Memory B cell (primary cell): ENCODE data around the gene COX11.

ENCODE experiments used
- ATAC-seq: fragments of 150-1000 bp; cut with Tn5 transposase; 2 replicates; pipeline ENCODE4 v1.10.0; 2021; ENCODE audit warnings: low read depth, mild to moderate bottlenecking, moderate library complexity
- DNase-seq, 2 donors: peaks; one replicate each; pipeline ENCODE4 v3.0.0; 2022; ENCODE audit warnings: low spot score in 2 of 2
- H3K27ac Mint-ChIP-seq: one replicate; pipeline ENCODE4 v1.8.0; 2022; ENCODE audit warnings: mild to moderate bottlenecking, moderate library complexity, mixed read lengths
- H3K27me3 Mint-ChIP-seq: one replicate; pipeline ENCODE4 v1.8.0; 2022; ENCODE audit warnings: mixed read lengths
- H3K36me3 Mint-ChIP-seq: one replicate; pipeline ENCODE4 v1.8.0; 2022; ENCODE audit warnings: mild to moderate bottlenecking, mixed read lengths
- H3K4me1 Mint-ChIP-seq: one replicate; pipeline ENCODE4 v1.8.0; 2022; ENCODE audit warnings: mixed read lengths
- H3K4me3 Mint-ChIP-seq: one replicate; pipeline ENCODE4 v1.8.0; 2022; ENCODE audit warnings: mild to moderate bottlenecking, moderate library complexity, mixed read lengths
- H3K9me3 Mint-ChIP-seq: one replicate; pipeline ENCODE4 v1.8.0; 2022; ENCODE audit warnings: mixed read lengths

COX11 gene

DNA sequence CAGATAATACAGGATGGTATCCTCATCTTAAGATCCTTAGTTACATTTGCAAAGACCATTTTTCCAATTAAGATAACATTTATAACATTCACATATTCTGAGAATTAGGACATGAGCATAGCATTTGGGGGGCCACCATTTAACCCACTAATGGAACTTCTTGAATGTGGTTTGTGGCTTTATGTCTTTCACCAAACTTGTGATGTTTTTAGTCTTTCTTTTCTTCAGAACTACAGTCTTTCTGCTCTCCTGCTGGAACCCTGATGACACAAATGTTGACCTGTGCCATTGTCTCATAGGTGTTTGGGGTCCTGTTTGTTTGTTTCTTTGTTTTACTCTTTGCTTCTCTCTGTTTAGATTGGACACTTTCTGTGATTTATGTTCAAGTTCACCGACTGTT is 23.2 kb downstream of the COX11 start:
- ATAC-seq (no peak), DNase-seq (no peak)
- no peak overlapping the region for H3K27ac Mint-ChIP-seq
- H3K9me3 Mint-ChIP-seq, result no peaks in the 10 kb centered on the region
- H3K36me3 Mint-ChIP-seq, result no peaks in the 10 kb centered on the region
- H3K4me3 Mint-ChIP-seq, result no peak overlapping the region
- H3K4me1 Mint-ChIP-seq, result no peaks in the 10 kb centered on the region
- peaks cover 5% of the 10 kb centered on the region for H3K27me3 Mint-ChIP-seq

DNA sequence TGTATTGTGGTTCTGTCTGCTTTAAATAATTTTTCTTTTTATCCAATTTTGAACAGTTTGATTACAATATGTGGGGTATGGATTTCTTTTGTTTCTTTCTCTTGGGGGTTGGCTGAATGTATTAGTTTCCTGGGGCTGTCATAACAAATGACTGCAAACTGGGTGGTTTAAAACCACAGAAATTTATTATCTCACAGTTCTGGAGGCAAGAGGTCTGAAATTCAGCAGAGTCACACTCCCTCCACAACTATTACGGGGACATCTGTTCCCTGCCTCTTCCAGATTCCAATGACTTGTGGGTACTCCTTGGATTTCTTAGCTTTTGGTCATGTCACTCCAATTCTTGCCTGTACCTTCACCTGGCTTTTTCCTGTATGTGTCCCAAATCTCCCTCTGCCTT is 23.7 kb downstream of the COX11 start:
- Mint-ChIP-seq H3K27me3 (peaks cover 5% of the 10 kb centered on the region), H3K4me3 (no peak overlapping the region), H3K36me3 (no peaks in the 10 kb centered on the region), H3K9me3 (no peaks in the 10 kb centered on the region), H3K4me1 (no peaks in the 10 kb centered on the region), H3K27ac (no peak overlapping the region)
- no peak for DNase-seq
- no peak for ATAC-seq

DNA sequence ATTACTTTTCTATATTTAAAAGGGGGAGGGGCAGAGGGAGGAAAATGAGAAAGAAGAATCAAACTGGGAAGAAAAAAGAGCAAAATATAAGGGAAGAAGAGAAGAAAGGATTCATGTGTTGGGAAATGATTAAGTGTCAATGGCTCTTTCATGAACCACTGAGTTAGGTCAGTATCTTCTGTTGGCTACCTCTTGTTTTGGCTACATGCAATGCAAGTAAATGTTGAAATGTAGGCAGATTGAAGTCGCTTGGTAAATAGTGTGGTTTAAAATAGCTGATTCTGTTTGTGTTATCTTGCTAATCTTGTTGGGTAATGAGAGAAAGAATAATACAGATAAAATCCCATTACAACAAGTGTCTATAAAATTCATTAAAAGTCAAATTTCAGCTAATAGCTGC is 27.2 kb downstream of the COX11 start:
- Mint-ChIP-seq H3K9me3 (no peaks in the 10 kb centered on the region), H3K4me1 (no peaks in the 10 kb centered on the region)

DNA sequence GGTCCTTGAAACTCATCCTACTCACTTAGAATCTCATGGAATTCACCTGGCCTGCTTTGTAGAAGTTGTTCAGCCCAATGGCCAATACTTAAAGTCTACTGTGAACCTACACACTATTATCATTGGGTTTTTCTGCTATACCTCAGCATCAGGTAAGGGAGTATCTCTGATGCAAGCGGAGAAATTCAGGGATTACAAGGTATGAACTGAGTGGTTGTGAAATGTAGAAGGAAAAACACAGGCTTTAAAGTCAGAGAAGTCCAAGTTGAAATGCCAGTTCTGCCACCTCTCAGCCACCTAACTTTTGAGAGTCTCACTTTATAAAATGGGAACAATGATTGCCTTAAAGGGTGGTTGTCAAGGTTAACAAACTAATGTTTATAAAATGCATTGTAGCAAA is 31.0 kb downstream of the COX11 start:
- no peak overlapping the region for H3K4me3 Mint-ChIP-seq
- peaks cover 6% of the 10 kb centered on the region for H3K27me3 Mint-ChIP-seq
- H3K9me3 Mint-ChIP-seq, result no peaks in the 10 kb centered on the region
- H3K4me1 Mint-ChIP-seq, result no peaks in the 10 kb centered on the region
- H3K36me3 Mint-ChIP-seq, result no peaks in the 10 kb centered on the region
- DNase-seq (no peak), ATAC-seq (no peak)
- no peak overlapping the region for H3K27ac Mint-ChIP-seq

More for the DNA sequence above, 27.2 kb downstream of the COX11 start:
- DNase-seq, result no peak
- Mint-ChIP-seq H3K27me3 (no peaks in the 10 kb centered on the region), H3K36me3 (no peaks in the 10 kb centered on the region), H3K27ac (no peak overlapping the region), H3K4me3 (no peak overlapping the region)
- ATAC-seq, result no peak

DNA sequence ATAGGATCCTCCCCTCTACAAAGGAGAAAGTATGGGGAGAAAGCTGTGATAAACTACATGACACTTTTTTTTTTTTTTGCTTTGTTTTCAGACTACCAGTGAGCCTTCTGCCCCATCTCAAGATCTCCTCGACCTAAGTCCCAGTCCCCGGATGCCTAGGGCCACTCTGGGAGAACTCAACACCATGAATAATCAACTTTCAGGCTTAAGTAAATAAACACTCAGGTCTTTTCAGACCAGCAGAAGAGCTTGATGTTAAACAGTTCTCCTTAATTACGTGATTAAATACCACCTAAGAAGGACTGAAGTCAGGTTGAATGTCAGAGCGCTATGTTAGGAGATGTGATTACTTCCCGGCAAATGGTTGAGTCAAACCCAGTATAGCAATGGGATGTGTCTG is 31.4 kb downstream of the COX11 start:
- H3K27me3 Mint-ChIP-seq, result peaks cover 7% of the 10 kb centered on the region

DNA sequence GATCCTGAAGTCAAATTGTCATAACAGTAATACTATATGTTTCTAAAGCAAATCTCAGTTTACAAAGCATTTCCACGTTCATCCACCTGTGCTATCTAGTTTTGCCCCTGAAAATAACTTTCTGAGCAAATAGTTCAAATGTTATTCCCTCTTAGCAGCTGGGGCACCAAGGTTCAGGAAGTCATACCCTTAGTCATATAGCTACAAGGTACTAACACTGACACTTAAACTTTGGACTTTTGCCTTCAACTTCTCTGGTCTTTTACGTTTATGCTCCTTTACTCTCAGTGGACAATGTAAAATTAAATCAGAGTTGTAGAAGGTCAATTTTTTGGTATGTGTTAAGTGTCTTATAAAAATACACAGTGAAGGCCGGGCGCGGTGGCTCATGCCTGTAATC is 33.0 kb downstream of the COX11 start:
- no peak for DNase-seq
- ATAC-seq, result no peak
- no peaks in the 10 kb centered on the region for H3K4me1 Mint-ChIP-seq
- peaks cover 8% of the 10 kb centered on the region for H3K27me3 Mint-ChIP-seq
- H3K4me3 Mint-ChIP-seq, result no peak overlapping the region
- H3K27ac Mint-ChIP-seq, result no peak overlapping the region
- no peaks in the 10 kb centered on the region for H3K9me3 Mint-ChIP-seq
- H3K36me3 Mint-ChIP-seq, result no peaks in the 10 kb centered on the region

More for the DNA sequence above, 31.4 kb downstream of the COX11 start:
- Mint-ChIP-seq H3K4me1 (no peaks in the 10 kb centered on the region), H3K9me3 (no peaks in the 10 kb centered on the region), H3K27ac (no peak overlapping the region), H3K36me3 (no peaks in the 10 kb centered on the region), H3K4me3 (no peak overlapping the region)
- ATAC-seq (no peak), DNase-seq (no peak)

DNA sequence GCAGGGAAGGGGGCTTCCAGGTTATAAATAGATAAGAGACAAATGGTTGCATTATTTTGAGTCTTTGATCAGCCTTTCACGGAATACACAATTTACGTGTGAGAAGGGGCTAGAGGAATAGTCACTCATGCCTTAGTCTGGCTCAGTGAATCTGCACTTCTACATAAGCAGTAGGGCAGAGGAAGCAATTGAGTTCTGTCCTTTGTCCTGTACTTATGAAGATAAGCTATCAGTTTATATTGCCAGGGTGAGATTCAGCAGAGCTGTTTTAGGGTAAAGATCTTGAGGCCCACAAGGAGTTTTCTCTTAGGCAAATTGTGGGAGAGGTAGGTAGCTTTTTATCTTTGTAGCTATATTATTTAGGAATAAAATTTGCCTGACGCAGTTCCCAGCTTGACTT is 34.5 kb downstream of the COX11 start:
- H3K4me3 Mint-ChIP-seq, result no peak overlapping the region
- no peaks in the 10 kb centered on the region for H3K36me3 Mint-ChIP-seq
- H3K27me3 Mint-ChIP-seq, result peaks cover 8% of the 10 kb centered on the region
- no peaks in the 10 kb centered on the region for H3K4me1 Mint-ChIP-seq
- no peak overlapping the region for H3K27ac Mint-ChIP-seq
- DNase-seq, result no peak
- no peaks in the 10 kb centered on the region for H3K9me3 Mint-ChIP-seq
- no peak for ATAC-seq

DNA sequence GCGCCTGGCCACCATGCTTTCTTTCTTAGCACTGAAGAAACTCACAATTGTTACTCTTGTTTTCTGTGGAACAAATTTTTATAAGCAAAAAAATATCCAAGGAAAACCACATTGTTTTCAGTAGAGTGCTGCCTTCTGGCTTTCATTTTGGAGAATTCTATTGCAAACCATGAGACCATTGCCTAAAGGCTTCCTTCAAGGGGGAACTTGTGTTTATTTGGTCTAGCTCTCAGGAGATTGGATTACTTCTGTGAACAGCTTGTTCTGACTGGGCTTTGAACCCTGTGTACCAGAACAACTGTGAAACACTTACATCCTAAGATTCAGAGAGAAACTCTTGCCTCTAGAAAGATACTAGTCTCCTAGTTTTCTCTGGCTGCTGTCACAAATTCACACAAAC is 35.7 kb downstream of the COX11 start:
- no peak for ATAC-seq
- Mint-ChIP-seq H3K36me3 (no peaks in the 10 kb centered on the region), H3K9me3 (no peaks in the 10 kb centered on the region), H3K4me3 (no peak overlapping the region), H3K27ac (no peak overlapping the region), H3K4me1 (no peaks in the 10 kb centered on the region), H3K27me3 (peaks cover 8% of the 10 kb centered on the region)
- no peak for DNase-seq

DNA sequence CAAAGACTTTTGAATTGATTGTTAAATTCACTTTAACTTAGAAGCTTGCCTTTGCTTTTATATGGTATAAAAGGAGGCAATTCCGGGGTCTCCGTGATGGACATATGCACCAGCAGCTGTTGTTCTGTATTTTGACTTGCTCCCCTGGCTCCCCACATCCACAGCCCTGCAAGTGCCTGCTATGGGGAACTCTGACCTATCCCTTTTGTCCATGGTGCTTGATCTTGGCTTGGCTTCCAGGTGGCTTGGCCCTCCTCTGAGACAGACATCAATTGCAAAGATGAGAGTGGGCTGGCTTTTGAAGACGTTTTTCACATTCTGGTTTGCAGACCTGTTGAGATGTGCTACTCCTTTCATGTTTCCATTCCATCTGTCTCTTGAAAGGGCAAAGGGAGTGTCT is 40.9 kb downstream of the COX11 start:
- DNase-seq, result no peak
- H3K4me1 Mint-ChIP-seq, result no peaks in the 10 kb centered on the region
- ATAC-seq, result no peak
- no peaks in the 10 kb centered on the region for H3K9me3 Mint-ChIP-seq
- H3K36me3 Mint-ChIP-seq, result no peaks in the 10 kb centered on the region
- H3K27ac Mint-ChIP-seq, result no peak overlapping the region
- peaks cover 5% of the 10 kb centered on the region for H3K27me3 Mint-ChIP-seq
- no peak overlapping the region for H3K4me3 Mint-ChIP-seq

DNA sequence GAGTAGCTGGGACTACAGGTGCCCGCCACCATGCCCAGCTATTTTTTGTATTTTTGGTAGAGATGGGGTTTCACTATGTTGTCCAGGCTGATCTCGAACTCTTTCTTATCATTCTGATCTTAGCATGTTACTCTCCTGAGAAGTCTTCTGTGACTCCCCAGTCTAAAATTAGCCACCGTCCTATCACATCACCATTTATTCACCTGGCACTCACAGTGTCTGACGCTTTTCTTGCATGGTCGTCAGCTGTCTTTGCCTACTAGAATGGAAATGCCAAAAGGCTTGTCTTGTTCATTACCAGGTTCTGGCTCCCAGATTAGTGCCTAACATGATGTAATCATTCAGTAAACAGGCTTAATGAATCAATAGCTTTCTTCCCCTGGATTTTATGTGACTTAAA is 44.0 kb downstream of the COX11 start:
- DNase-seq (no peak), ATAC-seq (no peak)
- H3K4me3 Mint-ChIP-seq, result no peak overlapping the region
- no peak overlapping the region for H3K27ac Mint-ChIP-seq
- peaks cover 4% of the 10 kb centered on the region for H3K27me3 Mint-ChIP-seq
- no peaks in the 10 kb centered on the region for H3K4me1 Mint-ChIP-seq
- H3K9me3 Mint-ChIP-seq, result no peaks in the 10 kb centered on the region
- no peaks in the 10 kb centered on the region for H3K36me3 Mint-ChIP-seq

DNA sequence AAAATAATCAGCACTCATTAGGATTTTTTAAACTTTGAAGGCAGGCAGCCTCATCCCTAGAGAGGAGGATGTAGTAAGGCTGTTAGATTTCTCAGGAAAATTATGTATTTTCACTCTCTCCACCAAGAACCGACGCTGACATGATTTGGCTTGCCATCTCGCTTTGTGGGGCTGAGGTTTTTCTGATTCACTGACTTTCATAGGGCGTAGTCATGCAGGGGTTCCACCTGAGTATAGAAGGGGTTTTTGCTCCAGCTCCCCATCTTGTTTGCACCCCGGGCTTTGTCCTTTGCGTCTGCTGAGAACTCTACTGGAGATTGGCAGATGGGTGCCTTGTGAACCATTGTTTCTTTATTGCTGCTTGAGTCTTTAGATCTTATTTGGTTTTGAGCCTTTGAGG is 47.6 kb downstream of the COX11 start:
- no peak for ATAC-seq
- Mint-ChIP-seq H3K27me3 (peaks cover 2% of the 10 kb centered on the region), H3K9me3 (peaks cover 6% of the 10 kb centered on the region), H3K4me1 (no peaks in the 10 kb centered on the region), H3K4me3 (no peak overlapping the region), H3K36me3 (no peaks in the 10 kb centered on the region), H3K27ac (no peak overlapping the region)
- DNase-seq, result no peak

DNA sequence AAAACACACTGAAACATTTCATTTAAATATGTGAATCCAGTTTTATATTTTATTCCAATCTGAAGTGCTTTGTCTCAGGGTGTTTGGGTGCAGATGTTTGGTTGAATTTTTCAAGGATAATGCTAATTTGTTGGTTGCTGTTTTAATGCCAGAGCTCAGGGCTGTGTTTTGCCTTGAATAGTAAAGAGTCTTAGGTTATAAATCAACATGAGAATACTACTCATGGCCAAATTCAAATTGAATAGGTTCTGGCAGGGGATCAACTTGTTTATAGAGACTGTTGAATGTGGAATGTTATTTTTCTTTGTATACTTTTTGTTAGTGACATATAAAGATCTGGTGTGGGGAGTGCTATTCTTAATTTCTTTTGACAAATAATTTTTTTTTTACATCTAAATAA is 49.0 kb downstream of the COX11 start:
- no peaks in the 10 kb centered on the region for H3K36me3 Mint-ChIP-seq
- no peaks in the 10 kb centered on the region for H3K4me1 Mint-ChIP-seq
- no peak for ATAC-seq
- H3K27ac Mint-ChIP-seq, result no peak overlapping the region
- no peak overlapping the region for H3K4me3 Mint-ChIP-seq
- H3K27me3 Mint-ChIP-seq, result peaks cover 2% of the 10 kb centered on the region
- DNase-seq, result no peak
- H3K9me3 Mint-ChIP-seq, result peaks cover 6% of the 10 kb centered on the region

DNA sequence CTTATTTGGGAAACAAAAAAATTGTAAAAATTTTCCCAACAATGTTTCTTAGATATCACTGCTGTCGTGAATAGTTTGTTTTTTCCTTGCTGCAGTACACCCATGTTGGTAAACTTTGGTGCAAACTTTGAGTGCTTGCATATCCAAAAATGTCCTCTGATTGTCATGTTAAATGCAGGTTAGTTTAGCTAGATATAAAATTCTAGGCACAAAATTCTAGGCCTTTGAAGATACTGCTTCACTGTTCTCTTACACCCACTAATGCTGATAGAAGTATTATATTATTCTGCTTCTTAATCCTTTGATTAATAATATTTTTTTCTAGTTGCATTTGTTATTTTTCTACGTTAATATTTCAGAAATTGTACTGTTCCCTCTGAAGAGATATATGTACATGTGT is 51.7 kb downstream of the COX11 start:
- DNase-seq (no peak), ATAC-seq (no peak)
- no peak overlapping the region for H3K4me3 Mint-ChIP-seq

More for the DNA sequence above, 51.7 kb downstream of the COX11 start:
- no peaks in the 10 kb centered on the region for H3K4me1 Mint-ChIP-seq
- no peaks in the 10 kb centered on the region for H3K36me3 Mint-ChIP-seq
- H3K9me3 Mint-ChIP-seq, result peaks cover 6% of the 10 kb centered on the region
- no peaks in the 10 kb centered on the region for H3K27me3 Mint-ChIP-seq
- H3K27ac Mint-ChIP-seq, result no peak overlapping the region
